Astrocyte (in vitro differentiated cells and primary cell): ENCODE results near the gene COG5. TPM values are rescaled to one million over a fixed set of nuclear protein-coding genes. Genes with fewer than 3 reads are reported as not detected.

Experiments used
- DNase-seq: peaks from one replicate; pipeline ENCODE4 v3.0.0-alpha.2; 2010; ENCODE audit warnings: low read depth
- FAIRE-seq: peaks from 2 replicates; lab custom pipeline; 2011; peaks lifted over from hg19 to GRCh38; lab: Jason Lieb, UNC
- H2AFZ ChIP-seq: 2 replicates; pipeline ENCODE4 v1.6.0; 2012; ENCODE audit warnings: low read depth, low read length, inconsistent platforms
- H3K27ac ChIP-seq: 2 replicates; pipeline ENCODE4 v1.5.1; 2011; ENCODE audit warnings: low read depth, low read length, inconsistent platforms
- H3K27me3 ChIP-seq: 2 replicates; pipeline ENCODE4 v1.6.0; 2011; ENCODE audit warnings: low read length, inconsistent platforms; ENCODE audit not compliant: insufficient read depth
- H3K36me3 ChIP-seq: 2 replicates; pipeline ENCODE4 v1.5.1; 2011; ENCODE audit warnings: low read length, inconsistent platforms; ENCODE audit not compliant: insufficient read depth
- H3K4me1 ChIP-seq: 2 replicates; pipeline ENCODE4 v1.5.1; 2011; ENCODE audit warnings: low read length, inconsistent platforms; ENCODE audit not compliant: insufficient read depth
- H3K4me2 ChIP-seq: 2 replicates; pipeline ENCODE4 v1.6.0; 2012; ENCODE audit warnings: low read length, inconsistent platforms
- H3K4me3 ChIP-seq: 2 replicates; pipeline ENCODE4 v1.5.1; 2011; ENCODE audit warnings: low read depth, mild to moderate bottlenecking, low read length, inconsistent platforms; ENCODE audit not compliant: insufficient read depth
- H3K79me2 ChIP-seq: 2 replicates; pipeline ENCODE4 v1.6.0; 2012; ENCODE audit warnings: mild to moderate bottlenecking, low read length, inconsistent platforms; ENCODE audit not compliant: insufficient read depth
- H3K9ac ChIP-seq: 2 replicates; pipeline ENCODE4 v1.6.0; 2012; ENCODE audit warnings: mild to moderate bottlenecking, low read length, inconsistent platforms
- H3K9me3 ChIP-seq: 2 replicates; pipeline ENCODE4 v1.5.1; 2012; ENCODE audit warnings: low read depth, mild to moderate bottlenecking, low read length, inconsistent platforms; ENCODE audit not compliant: insufficient read depth
- H4K20me1 ChIP-seq: 2 replicates; pipeline ENCODE4 v1.6.0; 2012; ENCODE audit warnings: low read length, inconsistent platforms; ENCODE audit not compliant: insufficient read depth
- H3K27ac Mint-ChIP-seq: one replicate; pipeline ENCODE4 v1.8.0; 2021; ENCODE audit warnings: mild to moderate bottlenecking, mixed read lengths; ENCODE audit not compliant: unreplicated experiment
- H3K27me3 Mint-ChIP-seq: one replicate; pipeline ENCODE4 v1.8.0; 2021; ENCODE audit warnings: low read depth, mixed read lengths; ENCODE audit not compliant: unreplicated experiment
- H3K36me3 Mint-ChIP-seq: one replicate; pipeline ENCODE4 v1.8.0; 2021; ENCODE audit warnings: low read depth, mixed read lengths; ENCODE audit not compliant: unreplicated experiment
- H3K4me1 Mint-ChIP-seq: one replicate; pipeline ENCODE4 v1.8.0; 2021; ENCODE audit warnings: low read depth, mixed read lengths; ENCODE audit not compliant: unreplicated experiment
- H3K4me3 Mint-ChIP-seq: one replicate; pipeline ENCODE4 v1.8.0; 2021; ENCODE audit warnings: mild to moderate bottlenecking, moderate library complexity, mixed read lengths; ENCODE audit not compliant: unreplicated experiment
- H3K9me3 Mint-ChIP-seq: one replicate; pipeline ENCODE4 v1.8.0; 2021; ENCODE audit warnings: mild to moderate bottlenecking, mixed read lengths; ENCODE audit not compliant: unreplicated experiment
- EZH2 ChIP-seq: IDR thresholded peaks from 2 replicates; pipeline ENCODE4 v1.6.1; 2012; ENCODE audit warnings: mild to moderate bottlenecking, low read length, inconsistent platforms; ENCODE audit not compliant: insufficient read depth
- total RNA-seq: library from RNA; stranded (reverse); gene quantifications from 2 replicates; pipeline ENCODE4 v1.2.1, GENCODE V29; 2021
- TF ChIP-seq, protein P1 (sequence below): IDR thresholded peaks from 2 replicates; pipeline ENCODE4 v1.5.1; 2011; ENCODE audit warnings: low read depth, mild to moderate bottlenecking, inconsistent platforms, low read length, moderate library complexity; ENCODE audit not compliant: insufficient read depth

Gene COG5
- total RNA-seq, 1 donor from 2014 or later: 57.1 TPM

DNA sequence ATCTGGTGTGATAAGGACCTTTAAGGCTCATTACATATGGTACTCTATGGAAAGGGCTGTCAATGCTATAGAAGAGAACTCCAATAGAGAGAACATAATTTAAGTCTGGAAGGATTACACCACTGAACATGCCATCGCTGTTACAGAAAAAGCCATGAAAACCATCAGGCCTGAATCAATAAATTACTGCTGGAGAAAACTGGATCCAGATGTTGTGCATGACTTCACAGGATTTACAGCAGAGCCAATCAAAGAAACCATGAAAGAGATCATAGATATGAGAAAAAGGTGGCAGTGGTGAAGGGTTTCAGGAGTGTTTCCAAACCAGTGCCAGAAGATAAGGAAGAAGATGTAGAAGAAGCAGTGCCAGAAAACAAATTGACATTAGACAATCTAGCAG lies 112.8 kb downstream of the COG5 start:
- DNase-seq (no peak), FAIRE-seq (no peak)
- Histone ChIP-seq H3K27ac (no peak overlapping the region), H3K4me2 (no peak overlapping the region), H3K4me3 (no peak overlapping the region), H3K36me3 (no peaks in the 10 kb centered on the region), H4K20me1 (no peaks in the 10 kb centered on the region), H3K4me1 (no peaks in the 10 kb centered on the region), H3K9me3 (no peaks in the 10 kb centered on the region), H2AFZ (no peak overlapping the region), H3K9ac (no peak overlapping the region), H3K79me2 (peaks cover 2% of the 10 kb centered on the region), H3K27me3 (no peaks in the 10 kb centered on the region)
- no peak overlapping the region for H3K27ac Mint-ChIP-seq
- peaks cover under 1% of the 10 kb centered on the region for H3K36me3 Mint-ChIP-seq
- TF ChIP-seq, protein P1, sequence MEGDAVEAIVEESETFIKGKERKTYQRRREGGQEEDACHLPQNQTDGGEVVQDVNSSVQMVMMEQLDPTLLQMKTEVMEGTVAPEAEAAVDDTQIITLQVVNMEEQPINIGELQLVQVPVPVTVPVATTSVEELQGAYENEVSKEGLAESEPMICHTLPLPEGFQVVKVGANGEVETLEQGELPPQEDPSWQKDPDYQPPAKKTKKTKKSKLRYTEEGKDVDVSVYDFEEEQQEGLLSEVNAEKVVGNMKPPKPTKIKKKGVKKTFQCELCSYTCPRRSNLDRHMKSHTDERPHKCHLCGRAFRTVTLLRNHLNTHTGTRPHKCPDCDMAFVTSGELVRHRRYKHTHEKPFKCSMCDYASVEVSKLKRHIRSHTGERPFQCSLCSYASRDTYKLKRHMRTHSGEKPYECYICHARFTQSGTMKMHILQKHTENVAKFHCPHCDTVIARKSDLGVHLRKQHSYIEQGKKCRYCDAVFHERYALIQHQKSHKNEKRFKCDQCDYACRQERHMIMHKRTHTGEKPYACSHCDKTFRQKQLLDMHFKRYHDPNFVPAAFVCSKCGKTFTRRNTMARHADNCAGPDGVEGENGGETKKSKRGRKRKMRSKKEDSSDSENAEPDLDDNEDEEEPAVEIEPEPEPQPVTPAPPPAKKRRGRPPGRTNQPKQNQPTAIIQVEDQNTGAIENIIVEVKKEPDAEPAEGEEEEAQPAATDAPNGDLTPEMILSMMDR: no peak
- TF ChIP-seq EZH2: no peak
- H3K9me3 Mint-ChIP-seq: no peaks in the 10 kb centered on the region
- no peaks in the 10 kb centered on the region for H3K27me3 Mint-ChIP-seq
- no peak overlapping the region for H3K4me3 Mint-ChIP-seq
- H3K4me1 Mint-ChIP-seq: peaks cover 12% of the 10 kb centered on the region

DNA sequence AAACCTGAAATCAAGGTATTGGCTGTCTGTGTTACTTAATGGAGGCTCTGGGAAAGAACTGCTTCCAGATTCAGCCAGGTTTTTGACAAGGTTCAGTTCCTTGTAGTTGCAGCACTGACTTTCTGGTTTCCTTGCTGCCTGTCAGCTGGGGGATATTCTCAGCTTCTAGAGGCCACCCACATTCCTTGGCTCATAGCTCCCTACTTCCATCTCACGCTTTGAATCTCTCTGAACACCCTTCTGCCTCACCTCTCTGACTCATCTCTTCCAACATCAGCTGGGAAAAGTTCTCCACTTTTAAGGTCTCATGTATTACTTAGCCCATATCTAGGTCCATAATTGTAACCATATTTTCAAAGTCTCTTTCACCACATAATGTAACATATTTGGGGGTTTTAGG lies 116.7 kb downstream of the COG5 start:
- Mint-ChIP-seq H3K9me3 (no peaks in the 10 kb centered on the region), H3K27ac (no peak overlapping the region), H3K4me1 (peaks cover 12% of the 10 kb centered on the region), H3K36me3 (peaks cover 6% of the 10 kb centered on the region), H3K4me3 (no peak overlapping the region), H3K27me3 (no peaks in the 10 kb centered on the region)
- H3K4me3 ChIP-seq: no peak overlapping the region
- H3K79me2 ChIP-seq: no peaks in the 10 kb centered on the region
- H3K27me3 ChIP-seq: no peaks in the 10 kb centered on the region
- no peaks in the 10 kb centered on the region for H3K36me3 ChIP-seq
- no peaks in the 10 kb centered on the region for H3K9me3 ChIP-seq
- H2AFZ ChIP-seq: no peak overlapping the region
- H3K4me1 ChIP-seq: no peaks in the 10 kb centered on the region
- FAIRE-seq (no peak), DNase-seq (peak; percentile 57)
- H3K9ac ChIP-seq: no peak overlapping the region
- TF ChIP-seq, protein P1: no peak
- no peak for TF ChIP-seq EZH2
- H3K4me2 ChIP-seq: peak overlapping the region; percentile 59
- no peaks in the 10 kb centered on the region for H4K20me1 ChIP-seq
- H3K27ac ChIP-seq: peak overlapping the region; percentile 18

DNA sequence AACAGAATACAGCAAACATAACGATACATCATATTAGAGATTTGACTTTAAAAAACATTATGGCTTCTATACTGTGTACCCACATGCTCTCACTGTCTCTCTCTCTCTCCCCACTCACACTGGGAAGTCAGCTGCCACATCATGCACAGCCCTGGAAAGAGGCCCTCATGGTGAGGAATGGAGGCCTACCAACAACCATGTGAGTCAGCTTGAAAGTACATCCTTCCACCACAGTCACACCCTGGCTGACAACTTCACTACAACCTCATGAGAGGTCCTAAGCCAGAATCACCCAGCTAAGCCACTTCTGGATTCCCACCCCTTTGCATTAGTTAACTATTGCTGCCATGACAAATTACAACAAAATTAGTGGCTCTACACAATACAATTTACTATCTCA lies 117.2 kb downstream of the COG5 start:
- Histone ChIP-seq H2AFZ (no peak overlapping the region), H3K27me3 (no peaks in the 10 kb centered on the region), H3K4me3 (no peak overlapping the region), H3K4me1 (no peaks in the 10 kb centered on the region), H3K9me3 (no peaks in the 10 kb centered on the region), H3K4me2 (peak overlapping the region; percentile 59), H3K27ac (peak overlapping the region; percentile 18), H3K79me2 (no peaks in the 10 kb centered on the region), H3K36me3 (no peaks in the 10 kb centered on the region), H3K9ac (no peak overlapping the region), H4K20me1 (no peaks in the 10 kb centered on the region)
- no peak for FAIRE-seq
- Mint-ChIP-seq H3K9me3 (no peaks in the 10 kb centered on the region), H3K27me3 (no peaks in the 10 kb centered on the region), H3K4me1 (peaks cover 12% of the 10 kb centered on the region), H3K36me3 (peaks cover 7% of the 10 kb centered on the region), H3K27ac (peak overlapping the region; percentile 85), H3K4me3 (no peak overlapping the region)
- peak; percentile 53 for DNase-seq
- TF ChIP-seq EZH2: no peak
- TF ChIP-seq, protein P1: no peak
